22Rv1 (cell line): ENCODE measurements around the gene NCOA3.

Experiments
- ZFX ChIP-seq: fragments of 450-650 bp; IDR thresholded peaks from 2 replicates; pipeline ENCODE4 v1.6.1; 2017; ENCODE audit warnings: antibody characterized with exemption, borderline replicate concordance
- TF ChIP-seq, protein P1 (sequence below): fragments of 450-650 bp; IDR thresholded peaks from 2 replicates; pipeline ENCODE4 v1.5.1; 2017; ENCODE audit warnings: mild to moderate bottlenecking

DNA sequence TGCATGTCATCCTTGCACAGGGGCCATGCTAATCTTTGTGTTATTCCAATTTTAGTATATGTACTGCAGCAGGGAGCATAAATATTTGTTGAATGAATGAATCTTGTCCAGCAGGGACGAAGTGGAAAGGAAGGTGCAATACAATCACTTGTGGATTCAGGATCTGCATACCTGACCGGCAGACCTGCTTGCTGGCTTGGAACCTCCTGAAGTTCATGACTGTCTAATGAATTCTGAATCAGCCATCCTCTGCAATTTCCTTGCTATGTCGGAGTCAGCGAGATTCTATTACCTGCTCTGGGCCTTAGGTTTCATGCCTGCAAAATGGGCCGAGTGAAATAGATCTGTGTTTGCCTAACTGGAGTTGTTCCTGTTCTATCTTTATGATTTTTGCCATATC lies 17.4 kb upstream of the NCOA3 start:
- TF ChIP-seq, protein P1, sequence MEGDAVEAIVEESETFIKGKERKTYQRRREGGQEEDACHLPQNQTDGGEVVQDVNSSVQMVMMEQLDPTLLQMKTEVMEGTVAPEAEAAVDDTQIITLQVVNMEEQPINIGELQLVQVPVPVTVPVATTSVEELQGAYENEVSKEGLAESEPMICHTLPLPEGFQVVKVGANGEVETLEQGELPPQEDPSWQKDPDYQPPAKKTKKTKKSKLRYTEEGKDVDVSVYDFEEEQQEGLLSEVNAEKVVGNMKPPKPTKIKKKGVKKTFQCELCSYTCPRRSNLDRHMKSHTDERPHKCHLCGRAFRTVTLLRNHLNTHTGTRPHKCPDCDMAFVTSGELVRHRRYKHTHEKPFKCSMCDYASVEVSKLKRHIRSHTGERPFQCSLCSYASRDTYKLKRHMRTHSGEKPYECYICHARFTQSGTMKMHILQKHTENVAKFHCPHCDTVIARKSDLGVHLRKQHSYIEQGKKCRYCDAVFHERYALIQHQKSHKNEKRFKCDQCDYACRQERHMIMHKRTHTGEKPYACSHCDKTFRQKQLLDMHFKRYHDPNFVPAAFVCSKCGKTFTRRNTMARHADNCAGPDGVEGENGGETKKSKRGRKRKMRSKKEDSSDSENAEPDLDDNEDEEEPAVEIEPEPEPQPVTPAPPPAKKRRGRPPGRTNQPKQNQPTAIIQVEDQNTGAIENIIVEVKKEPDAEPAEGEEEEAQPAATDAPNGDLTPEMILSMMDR, result no peak
- no peak for TF ChIP-seq ZFX
